ENCODE results near the gene NAALADL2. TPM values are rescaled to one million over a fixed set of nuclear protein-coding genes. Genes with fewer than 3 reads are reported as not detected.
A peak's percentile ranks its signal among the peaks of the same experiment; 100 is the strongest.
"Not testable (repeated sequence)": the region's sequence is repeated elsewhere in the genome, so short reads cannot be mapped to it uniquely, and the experiment has no call there.

Gene NAALADL2
- total RNA-seq, 1 donor from 2014 or later, result 2.9 TPM

DNA sequence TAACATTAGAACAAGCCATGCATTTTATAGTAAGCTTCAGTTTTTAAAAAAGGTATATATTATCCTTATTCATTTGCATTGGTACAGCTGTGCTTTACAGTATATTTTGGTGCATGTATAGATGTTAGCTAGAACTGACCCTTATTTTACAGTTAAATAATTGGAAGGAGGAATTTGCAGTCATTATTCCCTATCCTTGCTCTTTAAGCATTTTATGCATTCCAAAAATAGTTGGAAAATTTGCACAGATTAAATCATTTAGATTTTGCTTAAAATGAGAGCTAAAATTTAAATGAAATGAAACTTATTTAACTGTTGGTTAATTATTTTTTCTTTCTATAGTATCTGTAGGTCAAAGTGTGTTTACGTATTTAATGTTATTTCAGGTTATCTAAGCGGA lies 667.1 kb downstream of the NAALADL2 start:
- DNase-seq (ENCODE audit: low read depth), result no peak
- peak overlapping the region; percentile 57 for H3K4me3 ChIP-seq (ENCODE audit: low read depth, low read length)
- TF ChIP-seq CTCF (conservative IDR thresholded peaks at IDR 0.05; ENCODE audit: low read depth, low read length), result no peak

DNA sequence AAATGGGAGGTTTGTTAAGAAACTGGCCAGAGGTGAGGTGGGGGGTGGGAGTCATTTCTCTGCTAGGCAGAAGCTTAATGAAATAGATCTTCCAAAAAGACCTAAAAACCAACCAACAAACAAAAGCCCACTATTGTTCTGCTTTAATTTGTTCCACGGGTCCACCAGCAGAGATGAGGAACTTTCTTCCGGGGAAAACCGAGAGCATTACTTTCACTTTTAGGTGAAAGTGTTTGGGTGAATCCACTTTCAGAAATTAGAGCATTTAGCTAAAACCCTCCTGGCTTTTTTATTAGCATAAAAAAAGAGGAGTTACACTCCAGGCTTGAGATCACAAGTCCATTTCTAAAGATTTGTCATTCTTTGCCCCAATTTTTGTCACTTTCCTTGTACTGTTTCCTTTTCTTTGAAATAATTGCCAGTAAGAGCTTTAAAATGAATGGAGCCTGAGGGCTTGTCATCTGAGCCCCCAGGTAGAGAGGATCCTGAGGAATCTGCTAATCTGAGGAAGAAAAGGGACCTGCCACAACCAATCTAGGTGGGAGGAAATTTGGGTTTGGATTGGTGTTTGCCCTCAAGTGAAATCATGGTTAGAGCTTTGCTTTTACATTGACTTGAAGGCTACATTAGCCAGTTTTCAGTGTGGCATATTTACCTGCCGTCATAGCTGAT lies 667.6 kb downstream of the NAALADL2 start:
- DNase-seq (ENCODE audit: low read depth), result no peak
- no peak for TF ChIP-seq CTCF (conservative IDR thresholded peaks at IDR 0.05; ENCODE audit: low read depth, low read length)
- peak overlapping the region; percentile 57 for H3K4me3 ChIP-seq (ENCODE audit: low read depth, low read length)

GRCh38 chr3:175528693-175529092 lies 669.6 kb downstream of the NAALADL2 start:
- H3K4me3 ChIP-seq (ENCODE audit: low read depth, low read length); DNase-seq (ENCODE audit: low read depth): not testable (repeated sequence)

GRCh38 chr3:175535351-175535750 lies 676.2 kb downstream of the NAALADL2 start:
- no peak for DNase-seq (ENCODE audit: low read depth)
- H3K4me3 ChIP-seq (ENCODE audit: low read depth, low read length), result no peak overlapping the region
- TF ChIP-seq CTCF (conservative IDR thresholded peaks at IDR 0.05; ENCODE audit: low read depth, low read length), result no peak

DNA sequence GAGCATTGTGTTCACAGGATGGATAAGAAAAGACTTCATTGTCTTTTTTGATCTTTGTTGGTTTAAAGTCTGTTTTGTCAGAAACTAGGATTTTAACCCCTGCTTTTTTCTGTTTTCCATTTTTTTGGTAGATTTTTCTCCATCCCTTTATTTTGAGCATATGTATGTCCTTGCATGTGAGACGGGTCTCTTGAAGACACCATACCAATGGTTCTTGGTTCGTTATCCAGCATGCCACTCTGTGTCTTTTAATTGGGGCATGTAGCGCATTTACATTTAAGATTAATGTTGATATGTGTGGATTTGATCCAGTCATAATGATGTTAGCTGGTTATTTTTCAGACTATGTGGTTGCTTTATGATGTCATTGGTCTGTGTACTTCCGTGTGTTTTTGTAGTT lies 687.0 kb downstream of the NAALADL2 start:
- no peak for TF ChIP-seq CTCF (conservative IDR thresholded peaks at IDR 0.05; ENCODE audit: low read depth, low read length)
- DNase-seq (ENCODE audit: low read depth), result no peak
- H3K4me3 ChIP-seq (ENCODE audit: low read depth, low read length), result no peak overlapping the region

DNA sequence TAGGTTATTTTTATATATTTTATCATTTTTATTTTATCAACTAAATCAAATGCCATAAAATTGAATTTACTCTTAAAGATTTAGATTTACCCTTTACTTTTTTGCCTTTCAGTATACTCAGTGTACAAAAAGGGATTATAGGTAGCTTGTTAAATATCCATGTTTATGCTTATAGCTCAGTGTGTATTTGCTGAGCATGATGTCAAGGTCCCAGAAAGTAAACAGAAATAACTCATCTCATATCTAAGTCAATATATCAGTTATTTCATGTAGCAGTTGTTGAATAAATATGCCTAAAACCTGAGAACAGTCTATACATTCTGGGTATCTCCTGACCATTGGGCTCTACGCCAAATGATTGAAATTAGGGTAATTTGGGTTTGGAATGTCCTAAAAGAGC lies 693.8 kb downstream of the NAALADL2 start:
- no peak for DNase-seq (ENCODE audit: low read depth)
- H3K4me3 ChIP-seq (ENCODE audit: low read depth, low read length), result no peak overlapping the region
- TF ChIP-seq CTCF (conservative IDR thresholded peaks at IDR 0.05; ENCODE audit: low read depth, low read length), result no peak

DNA sequence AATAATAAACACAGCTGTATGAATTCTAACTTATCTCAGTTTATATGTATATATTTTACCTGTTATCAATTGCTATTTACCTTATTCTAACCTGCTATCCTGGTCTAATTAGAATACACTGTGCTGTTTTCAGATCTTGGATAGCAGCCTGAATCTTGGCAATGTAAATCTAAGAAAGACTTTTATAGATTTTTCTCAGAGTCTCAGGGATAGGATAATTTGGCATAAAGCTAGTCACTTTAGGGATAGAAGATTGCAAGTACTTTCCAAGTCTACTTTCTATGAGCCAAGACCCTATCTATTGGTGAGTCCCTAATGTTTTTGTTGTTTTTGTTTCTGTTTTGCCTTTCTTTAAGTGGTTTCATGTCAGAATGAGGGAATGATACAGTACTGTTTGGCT lies 695.7 kb downstream of the NAALADL2 start:
- no peak for TF ChIP-seq CTCF (conservative IDR thresholded peaks at IDR 0.05; ENCODE audit: low read depth, low read length)

More for the DNA sequence above, 695.7 kb downstream of the NAALADL2 start:
- DNase-seq (ENCODE audit: low read depth), result no peak
- no peak overlapping the region for H3K4me3 ChIP-seq (ENCODE audit: low read depth, low read length)

Measured in epithelial cell of proximal tubule (primary cell).